ENCODE measurements around the gene VTI1A. TPM values are rescaled to one million over a fixed set of nuclear protein-coding genes. Genes with fewer than 3 reads are reported as not detected.

The VTI1A gene
- total RNA-seq, 1 donor from 2014 or later = 36.9 TPM

DNA sequence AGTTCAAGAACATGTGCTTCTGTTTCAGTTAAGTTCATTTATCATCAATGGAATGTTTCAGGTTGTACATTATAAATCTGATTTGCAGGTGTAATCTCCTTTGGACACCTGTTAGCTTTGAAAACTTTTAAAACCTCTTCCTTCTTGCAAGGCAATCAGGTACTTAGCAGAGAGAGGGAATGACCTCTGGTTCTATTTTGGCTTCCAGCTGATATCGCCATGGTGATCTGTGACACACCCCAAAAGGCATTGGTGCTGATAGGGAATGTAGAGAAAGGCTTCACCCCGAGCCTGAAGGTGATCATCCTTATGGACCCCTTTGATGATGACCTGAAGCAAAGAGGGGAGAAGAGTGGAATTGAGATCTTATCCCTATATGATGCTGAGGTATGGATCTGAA, 37.7 kb upstream of the VTI1A start:
- no peaks in the 10 kb centered on the region for H3K4me1 ChIP-seq
- intact Hi-C loops (cut with DNase I) = no loop called here
- no peaks in the 10 kb centered on the region for H3K27me3 ChIP-seq (ENCODE audit: low read depth)
- no peaks in the 10 kb centered on the region for H3K9me3 ChIP-seq
- ATAC-seq (no peak), DNase-seq (no peak)
- TF ChIP-seq, protein P1, sequence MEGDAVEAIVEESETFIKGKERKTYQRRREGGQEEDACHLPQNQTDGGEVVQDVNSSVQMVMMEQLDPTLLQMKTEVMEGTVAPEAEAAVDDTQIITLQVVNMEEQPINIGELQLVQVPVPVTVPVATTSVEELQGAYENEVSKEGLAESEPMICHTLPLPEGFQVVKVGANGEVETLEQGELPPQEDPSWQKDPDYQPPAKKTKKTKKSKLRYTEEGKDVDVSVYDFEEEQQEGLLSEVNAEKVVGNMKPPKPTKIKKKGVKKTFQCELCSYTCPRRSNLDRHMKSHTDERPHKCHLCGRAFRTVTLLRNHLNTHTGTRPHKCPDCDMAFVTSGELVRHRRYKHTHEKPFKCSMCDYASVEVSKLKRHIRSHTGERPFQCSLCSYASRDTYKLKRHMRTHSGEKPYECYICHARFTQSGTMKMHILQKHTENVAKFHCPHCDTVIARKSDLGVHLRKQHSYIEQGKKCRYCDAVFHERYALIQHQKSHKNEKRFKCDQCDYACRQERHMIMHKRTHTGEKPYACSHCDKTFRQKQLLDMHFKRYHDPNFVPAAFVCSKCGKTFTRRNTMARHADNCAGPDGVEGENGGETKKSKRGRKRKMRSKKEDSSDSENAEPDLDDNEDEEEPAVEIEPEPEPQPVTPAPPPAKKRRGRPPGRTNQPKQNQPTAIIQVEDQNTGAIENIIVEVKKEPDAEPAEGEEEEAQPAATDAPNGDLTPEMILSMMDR (IDR thresholded peaks at IDR 0.05) = no peak
- peaks cover 94% of the 10 kb centered on the region for H3K36me3 ChIP-seq
- no peak overlapping the region for H3K27ac ChIP-seq
- H3K4me3 ChIP-seq = no peak overlapping the region

- peaks cover 94% of the 10 kb centered on the region for H3K36me3 ChIP-seq
- H3K9me3 ChIP-seq = no peaks in the 10 kb centered on the region
- no peak overlapping the region for H3K4me3 ChIP-seq
- DNase-seq (no peak), ATAC-seq (no peak)
- H3K4me1 ChIP-seq = no peaks in the 10 kb centered on the region
- TF ChIP-seq, protein P1 (IDR thresholded peaks at IDR 0.05) = no peak
- no peaks in the 10 kb centered on the region for H3K27me3 ChIP-seq (ENCODE audit: low read depth)
- no peak overlapping the region for H3K27ac ChIP-seq
- intact Hi-C loops (cut with DNase I) = no loop called here
These were observed 37.3 kb upstream of the VTI1A start for GRCh38 chr10:112409755-112410154.

DNA sequence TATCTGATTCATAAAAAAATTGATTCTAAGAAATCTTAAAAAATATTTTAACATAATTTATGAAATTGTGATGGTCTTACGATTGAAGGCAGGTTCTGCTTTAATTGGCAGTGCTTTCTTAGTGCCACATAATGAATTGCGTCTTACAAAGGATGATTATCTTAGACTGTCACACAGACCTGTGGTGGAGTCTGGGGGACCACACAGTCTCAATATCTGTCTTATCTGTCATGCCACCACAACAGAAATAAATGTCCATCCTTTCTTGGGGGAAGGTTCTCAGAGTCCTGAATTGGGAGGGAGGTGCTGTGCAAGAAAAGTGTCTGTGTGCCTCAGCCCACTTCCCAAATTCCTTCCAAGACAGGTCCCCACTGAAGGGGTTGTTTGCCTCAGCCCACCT, 34.3 kb upstream of the VTI1A start:
- DNase-seq (no peak), ATAC-seq (no peak)
- no peaks in the 10 kb centered on the region for H3K4me1 ChIP-seq
- no peaks in the 10 kb centered on the region for H3K9me3 ChIP-seq
- peaks cover 91% of the 10 kb centered on the region for H3K36me3 ChIP-seq
- intact Hi-C loops (cut with DNase I) = no loop called here
- no peak overlapping the region for H3K27ac ChIP-seq
- no peak overlapping the region for H3K4me3 ChIP-seq
- TF ChIP-seq, protein P1 (IDR thresholded peaks at IDR 0.05) = no peak
- no peaks in the 10 kb centered on the region for H3K27me3 ChIP-seq (ENCODE audit: low read depth)

DNA sequence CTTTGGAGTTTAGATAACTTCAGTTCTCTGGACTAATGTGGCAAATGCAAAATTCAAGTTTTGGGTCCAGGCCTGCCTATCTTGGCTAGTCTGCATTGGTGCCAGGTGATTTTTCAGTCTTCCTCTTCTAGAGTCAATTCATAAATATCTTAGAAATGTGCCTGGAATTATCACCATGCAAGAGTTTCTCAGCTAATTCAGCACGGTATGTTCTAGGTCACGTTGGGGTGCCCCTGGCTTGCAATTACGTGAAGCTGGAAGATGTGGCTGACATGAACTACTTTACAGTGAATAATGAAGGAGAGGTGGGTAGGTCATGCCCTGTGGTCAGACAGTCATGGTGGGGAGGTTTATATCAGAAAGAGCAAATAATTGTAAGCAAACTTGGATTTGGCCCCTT, 25.3 kb upstream of the VTI1A start:
- no peak overlapping the region for H3K4me3 ChIP-seq
- ATAC-seq = no peak
- H3K27me3 ChIP-seq (ENCODE audit: low read depth) = no peaks in the 10 kb centered on the region
- TF ChIP-seq, protein P1 (IDR thresholded peaks at IDR 0.05) = no peak
- DNase-seq = no peak
- no peak overlapping the region for H3K27ac ChIP-seq
- no peaks in the 10 kb centered on the region for H3K4me1 ChIP-seq
- H3K36me3 ChIP-seq = peaks cover 95% of the 10 kb centered on the region
- intact Hi-C loops (cut with DNase I) = no loop called here
- no peaks in the 10 kb centered on the region for H3K9me3 ChIP-seq

GRCh38 chr10:112424651-112425050, 22.4 kb upstream of the VTI1A start:
- H3K36me3 ChIP-seq = peaks cover 96% of the 10 kb centered on the region
- no peak for ATAC-seq

More at GRCh38 chr10:112424651-112425050, 22.4 kb upstream of the VTI1A start:
- Histone ChIP-seq H3K27me3 (ENCODE audit: low read depth) (no peaks in the 10 kb centered on the region), H3K27ac (no peak overlapping the region), H3K4me3 (no peak overlapping the region), H3K9me3 (no peaks in the 10 kb centered on the region), H3K4me1 (no peaks in the 10 kb centered on the region)
- intact Hi-C loops (cut with DNase I) = no loop called here
- DNase-seq = no peak
- TF ChIP-seq, protein P1 (IDR thresholded peaks at IDR 0.05) = no peak
